Colonic mucosa (tissue), 4 donors: Measurements from ENCODE around the gene CUTC. TPM values are rescaled to one million over a fixed set of nuclear protein-coding genes. Genes with fewer than 3 reads are reported as not detected.
"Not testable (repeated sequence)": the region's sequence is repeated elsewhere in the genome, so short reads cannot be mapped to it uniquely, and the experiment has no call there.

Experiments used
- DNase-seq: peaks from one replicate; pipeline ENCODE4 v3.0.0-alpha.2; 2020
- H3K27ac ChIP-seq: fragments of 200-600 bp; one replicate; pipeline ENCODE4 v1.8.0; 2021
- H3K27me3 ChIP-seq: fragments of 200-600 bp; one replicate; pipeline ENCODE4 v1.8.0; 2021
- H3K36me3 ChIP-seq: fragments of 200-600 bp; one replicate; pipeline ENCODE4 v1.8.0; 2021
- H3K4me1 ChIP-seq: fragments of 200-600 bp; one replicate; pipeline ENCODE4 v1.8.0; 2021; ENCODE audit warnings: mild to moderate bottlenecking
- H3K4me3 ChIP-seq: fragments of 200-600 bp; one replicate; pipeline ENCODE4 v1.8.0; 2021
- H3K9ac ChIP-seq, 2 donors: one replicate each; pipeline ENCODE4 v1.7.0; 2013; ENCODE audit warnings: control low read depth in 2 of 2, low read depth in 2 of 2, low read length in 2 of 2
- H3K9me3 ChIP-seq: fragments of 200-600 bp; one replicate; pipeline ENCODE4 v1.8.0; 2021
- intact Hi-C: fragments of 100-400 bp; cut with DNase I; formaldehyde crosslinking; loops from one replicate; pipeline ENCODE4 v1.14.1; 2022
- total RNA-seq, 2 donors: library from RNA; stranded (reverse); fragmentation: NEBNext Ultra II Directional in 1 of 2; extraction: Animal tissue kit (Norgen Biotek cat#: 25700) in 1 of 2; gene quantifications; one replicate each; pipeline ENCODE4 v1.2.1, GENCODE V29; 2021
- TF ChIP-seq, protein P1 (sequence below): fragments of 200-600 bp; IDR thresholded peaks from one replicate; pipeline ENCODE4 v1.8.0; 2022; ENCODE audit warnings: antibody characterized with exemption, mild to moderate bottlenecking
- donor health status: healthy.
- donor health status: DM: no; HTN: no; CAD: no.
- donor health status: DM: no; HTN: no; CAD: no.

CUTC gene
- total RNA-seq, 2 donors from 2014 or later: 11.2 to 15.6 TPM

DNA sequence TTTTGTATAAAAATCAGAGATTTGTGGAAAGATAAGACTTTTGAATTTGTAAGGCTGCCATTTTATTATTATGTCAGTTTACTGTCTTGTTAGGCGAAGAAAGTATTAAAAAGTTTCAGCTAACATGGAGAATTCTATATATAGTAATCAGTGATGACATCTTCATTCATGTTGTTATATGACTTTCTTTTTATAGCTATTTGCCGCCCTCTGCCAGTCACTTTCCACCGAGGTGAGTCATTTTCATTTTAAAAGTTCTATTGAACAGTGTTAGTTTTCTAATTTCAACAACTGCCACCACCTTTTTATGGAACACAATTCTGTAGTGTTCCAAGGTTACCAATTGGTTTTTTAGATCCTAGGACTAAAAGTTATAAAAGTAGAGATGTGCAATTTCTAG, 11.8 kb downstream of the CUTC start:
- no peak for DNase-seq
- intact Hi-C loops: no loop called here
- Histone ChIP-seq H3K4me1 (no peaks in the 10 kb centered on the region), H3K27me3 (no peaks in the 10 kb centered on the region), H3K36me3 (peaks cover 8% of the 10 kb centered on the region), H3K27ac (no peak overlapping the region), H3K9me3 (no peaks in the 10 kb centered on the region), H3K4me3 (no peak overlapping the region), H3K9ac (no peak overlapping the region)
- TF ChIP-seq, protein P1, sequence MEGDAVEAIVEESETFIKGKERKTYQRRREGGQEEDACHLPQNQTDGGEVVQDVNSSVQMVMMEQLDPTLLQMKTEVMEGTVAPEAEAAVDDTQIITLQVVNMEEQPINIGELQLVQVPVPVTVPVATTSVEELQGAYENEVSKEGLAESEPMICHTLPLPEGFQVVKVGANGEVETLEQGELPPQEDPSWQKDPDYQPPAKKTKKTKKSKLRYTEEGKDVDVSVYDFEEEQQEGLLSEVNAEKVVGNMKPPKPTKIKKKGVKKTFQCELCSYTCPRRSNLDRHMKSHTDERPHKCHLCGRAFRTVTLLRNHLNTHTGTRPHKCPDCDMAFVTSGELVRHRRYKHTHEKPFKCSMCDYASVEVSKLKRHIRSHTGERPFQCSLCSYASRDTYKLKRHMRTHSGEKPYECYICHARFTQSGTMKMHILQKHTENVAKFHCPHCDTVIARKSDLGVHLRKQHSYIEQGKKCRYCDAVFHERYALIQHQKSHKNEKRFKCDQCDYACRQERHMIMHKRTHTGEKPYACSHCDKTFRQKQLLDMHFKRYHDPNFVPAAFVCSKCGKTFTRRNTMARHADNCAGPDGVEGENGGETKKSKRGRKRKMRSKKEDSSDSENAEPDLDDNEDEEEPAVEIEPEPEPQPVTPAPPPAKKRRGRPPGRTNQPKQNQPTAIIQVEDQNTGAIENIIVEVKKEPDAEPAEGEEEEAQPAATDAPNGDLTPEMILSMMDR: no peak

DNA sequence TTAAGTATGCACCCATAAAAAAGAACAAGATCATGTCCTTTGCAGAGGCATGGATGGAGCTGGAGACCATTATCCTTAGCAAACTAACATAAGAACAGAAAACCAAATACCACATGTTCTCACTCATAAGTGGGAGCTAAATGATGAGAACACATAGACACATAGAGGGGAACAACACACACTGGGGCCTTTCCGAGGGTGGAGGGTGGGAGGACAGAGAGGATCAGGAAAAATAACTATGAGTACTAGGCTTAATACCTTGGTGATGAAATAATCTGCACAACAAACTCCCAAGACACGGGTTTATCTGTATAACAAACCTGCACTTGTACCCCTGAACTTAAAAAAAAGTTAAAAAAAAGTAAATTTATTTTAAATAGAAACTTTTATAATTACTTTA, 14.1 kb downstream of the CUTC start:
- intact Hi-C loops, H3K9me3 ChIP-seq, H3K27me3 ChIP-seq, H3K36me3 ChIP-seq, H3K9ac ChIP-seq, H3K4me3 ChIP-seq, DNase-seq, H3K27ac ChIP-seq, H3K4me1 ChIP-seq: not testable (repeated sequence)

DNA sequence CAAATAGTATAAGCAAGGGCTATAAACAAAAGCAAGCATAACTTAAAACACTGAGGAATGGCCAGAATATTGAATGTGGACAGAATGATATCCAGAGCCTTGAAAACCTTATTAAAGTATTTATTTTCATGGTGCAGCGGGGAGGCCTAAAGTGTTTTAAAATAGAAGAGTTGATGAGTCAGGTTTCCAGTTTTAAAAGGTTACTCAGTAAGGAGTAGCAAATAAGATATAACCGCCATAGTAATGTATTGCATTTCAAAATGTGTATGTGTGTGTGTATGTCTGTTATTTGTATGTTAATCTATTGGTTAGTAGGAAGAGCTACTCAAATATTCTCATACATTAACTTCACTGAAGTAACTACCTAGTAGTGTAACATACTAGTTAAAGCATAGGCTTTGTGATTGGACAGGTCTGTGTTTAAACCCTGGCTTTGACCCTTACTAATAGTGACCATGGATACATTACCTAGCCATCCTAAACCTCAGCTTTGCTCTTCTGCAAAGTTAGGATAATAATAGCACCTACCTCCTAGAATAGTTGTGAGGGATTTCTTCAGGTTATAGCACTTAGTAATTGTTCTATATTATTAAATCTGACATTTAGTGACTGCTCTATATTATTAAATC, 16.9 kb downstream of the CUTC start:
- Histone ChIP-seq H3K36me3 (no peaks in the 10 kb centered on the region), H3K4me1 (no peaks in the 10 kb centered on the region), H3K4me3 (no peak overlapping the region), H3K9me3 (no peaks in the 10 kb centered on the region), H3K27ac (no peak overlapping the region), H3K9ac (no peak overlapping the region), H3K27me3 (no peaks in the 10 kb centered on the region)
- TF ChIP-seq, protein P1: no peak
- DNase-seq: no peak
- intact Hi-C loops: no loop called here

DNA sequence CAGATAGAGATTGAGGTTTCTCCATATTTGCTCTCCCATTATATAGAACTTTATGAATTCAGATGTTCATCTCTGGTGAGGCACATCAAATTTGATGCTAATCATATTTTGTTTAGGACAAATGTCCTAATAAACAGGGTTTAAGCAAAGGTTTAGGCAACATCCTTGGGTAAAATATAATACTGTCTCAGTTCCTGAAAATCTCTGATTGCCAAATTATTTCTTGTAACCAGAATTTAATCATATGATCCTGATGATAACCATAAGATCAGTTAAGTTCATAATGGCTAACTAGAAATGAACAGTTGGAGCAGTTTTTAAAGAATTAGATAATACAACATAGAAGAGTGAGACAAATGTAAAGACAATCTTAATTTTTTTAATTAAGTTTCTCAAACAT, 18.6 kb downstream of the CUTC start:
- Histone ChIP-seq H3K36me3 (no peaks in the 10 kb centered on the region), H3K27ac (no peak overlapping the region), H3K9ac (no peak overlapping the region), H3K4me3 (no peak overlapping the region), H3K9me3 (no peaks in the 10 kb centered on the region), H3K4me1 (no peaks in the 10 kb centered on the region), H3K27me3 (no peaks in the 10 kb centered on the region)
- TF ChIP-seq, protein P1: no peak
- intact Hi-C loops: no loop called here
- no peak for DNase-seq

DNA sequence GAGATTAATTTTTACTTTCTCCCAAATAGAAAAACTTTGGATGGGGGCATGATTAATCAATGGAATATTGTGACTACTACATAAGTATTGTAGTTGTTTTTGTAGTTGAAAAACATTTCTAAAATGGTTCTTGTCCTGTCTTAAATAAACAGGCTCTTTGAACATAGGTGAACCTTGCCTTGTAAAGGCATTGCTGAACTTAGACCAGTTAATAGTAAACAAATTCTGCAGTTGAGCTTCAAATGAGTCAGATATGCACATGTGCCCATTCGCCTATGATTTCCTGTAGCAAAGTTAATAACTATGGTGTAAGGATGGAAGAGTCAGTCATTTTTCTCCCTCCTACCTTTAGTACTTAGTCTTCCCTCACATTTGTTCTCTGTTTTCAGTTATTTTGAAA, 22.6 kb downstream of the CUTC start:
- H3K4me1 ChIP-seq: no peaks in the 10 kb centered on the region
- intact Hi-C loops: no loop called here
- DNase-seq: no peak
- no peaks in the 10 kb centered on the region for H3K36me3 ChIP-seq
- no peak overlapping the region for H3K4me3 ChIP-seq
- no peak overlapping the region for H3K9ac ChIP-seq
- H3K9me3 ChIP-seq: no peaks in the 10 kb centered on the region
- TF ChIP-seq, protein P1: no peak
- no peak overlapping the region for H3K27ac ChIP-seq
- no peaks in the 10 kb centered on the region for H3K27me3 ChIP-seq

DNA sequence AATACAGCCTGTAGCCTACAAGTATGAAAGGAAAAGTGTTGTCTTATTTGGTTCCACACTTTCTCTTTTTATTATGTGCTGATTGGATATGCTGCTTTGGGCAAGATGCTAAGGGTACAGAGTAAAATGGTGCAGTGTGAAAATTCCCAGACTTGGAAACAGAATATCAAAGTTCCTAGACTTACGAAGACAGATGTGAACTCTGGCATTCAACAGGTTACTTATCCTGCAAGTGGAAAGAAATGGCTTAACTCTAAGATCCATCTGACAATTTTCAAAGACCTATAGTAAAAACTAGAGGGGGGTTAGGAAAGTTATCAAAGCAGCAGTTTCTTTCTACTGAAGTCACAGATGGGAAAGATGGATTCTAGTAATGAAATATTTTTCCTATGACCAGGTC, 24.1 kb downstream of the CUTC start:
- H3K9ac ChIP-seq: no peak overlapping the region
- intact Hi-C loops: no loop called here
- H3K27me3 ChIP-seq: no peaks in the 10 kb centered on the region
- H3K4me3 ChIP-seq: no peak overlapping the region
- H3K36me3 ChIP-seq: no peaks in the 10 kb centered on the region
- DNase-seq: no peak
- no peaks in the 10 kb centered on the region for H3K4me1 ChIP-seq
- H3K27ac ChIP-seq: no peak overlapping the region
- TF ChIP-seq, protein P1: no peak
- H3K9me3 ChIP-seq: no peaks in the 10 kb centered on the region
